ENCODE data around the gene INPP5D.

GRCh38 chr2:233013650-233014049, 46.5 kb upstream of the INPP5D start:
- TF ChIP-seq TAF1 (IDR thresholded peaks at IDR 0.05; ENCODE audit: low read depth) (no peak), ZBTB7A (IDR thresholded peaks at IDR 0.05; ENCODE audit: low read depth) (no peak), RAD21 (IDR thresholded peaks at IDR 0.05; ENCODE audit: low read depth) (no peak), REST (IDR thresholded peaks at IDR 0.05; ENCODE audit: low read depth) (no peak), CREB1 (IDR thresholded peaks at IDR 0.05; ENCODE audit: low read depth) (no peak), CEBPB (IDR thresholded peaks at IDR 0.05) (no peak), EP300 (IDR thresholded peaks at IDR 0.05; ENCODE audit: borderline replicate concordance) (no peak), MAX (IDR thresholded peaks at IDR 0.05) (no peak), USF1 (IDR thresholded peaks at IDR 0.05) (no peak), EGR1 (IDR thresholded peaks at IDR 0.05) (no peak), TEAD4 (IDR thresholded peaks at IDR 0.05) (no peak), YY1 (IDR thresholded peaks at IDR 0.05; ENCODE audit: low read depth) (no peak), NFIC (IDR thresholded peaks at IDR 0.05) (no peak)
